Measurements from ENCODE around the gene ATP13A4.

ATP13A4 gene

DNA sequence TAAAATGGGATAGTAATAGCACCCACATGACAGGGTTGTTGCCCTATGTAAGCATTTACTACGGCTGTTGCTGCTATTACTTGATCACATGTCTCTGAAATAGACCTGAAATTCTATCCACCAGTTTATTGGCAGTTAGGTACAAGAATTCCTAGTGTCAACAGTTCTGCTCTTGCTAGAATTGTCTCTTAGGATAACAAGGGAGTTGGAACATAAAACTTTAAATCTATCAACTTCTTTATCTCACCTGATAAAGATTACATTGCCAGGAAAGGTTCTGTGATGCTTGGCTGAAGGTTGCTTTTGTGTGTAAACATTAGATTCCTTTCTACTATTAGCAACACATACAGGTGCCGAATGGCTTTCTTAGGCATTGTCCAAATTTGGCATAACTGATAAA lies 38.7 kb downstream of the ATP13A4 start:
- no peaks in the 10 kb centered on the region for H3K4me1 ChIP-seq (ENCODE audit: low read length)
- H2AFZ ChIP-seq (ENCODE audit: low read depth, low read length) = no peak overlapping the region
- no peaks in the 10 kb centered on the region for H3K79me2 ChIP-seq (ENCODE audit: low read length)
- H3K9me3 ChIP-seq (ENCODE audit: insufficient read depth, low read length) = no peaks in the 10 kb centered on the region
- TF ChIP-seq, protein P1, sequence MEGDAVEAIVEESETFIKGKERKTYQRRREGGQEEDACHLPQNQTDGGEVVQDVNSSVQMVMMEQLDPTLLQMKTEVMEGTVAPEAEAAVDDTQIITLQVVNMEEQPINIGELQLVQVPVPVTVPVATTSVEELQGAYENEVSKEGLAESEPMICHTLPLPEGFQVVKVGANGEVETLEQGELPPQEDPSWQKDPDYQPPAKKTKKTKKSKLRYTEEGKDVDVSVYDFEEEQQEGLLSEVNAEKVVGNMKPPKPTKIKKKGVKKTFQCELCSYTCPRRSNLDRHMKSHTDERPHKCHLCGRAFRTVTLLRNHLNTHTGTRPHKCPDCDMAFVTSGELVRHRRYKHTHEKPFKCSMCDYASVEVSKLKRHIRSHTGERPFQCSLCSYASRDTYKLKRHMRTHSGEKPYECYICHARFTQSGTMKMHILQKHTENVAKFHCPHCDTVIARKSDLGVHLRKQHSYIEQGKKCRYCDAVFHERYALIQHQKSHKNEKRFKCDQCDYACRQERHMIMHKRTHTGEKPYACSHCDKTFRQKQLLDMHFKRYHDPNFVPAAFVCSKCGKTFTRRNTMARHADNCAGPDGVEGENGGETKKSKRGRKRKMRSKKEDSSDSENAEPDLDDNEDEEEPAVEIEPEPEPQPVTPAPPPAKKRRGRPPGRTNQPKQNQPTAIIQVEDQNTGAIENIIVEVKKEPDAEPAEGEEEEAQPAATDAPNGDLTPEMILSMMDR (IDR thresholded peaks at IDR 0.05; ENCODE audit: low read depth, low read length) = no peak
- TF ChIP-seq EZH2phosphoT487 (IDR thresholded peaks at IDR 0.05; ENCODE audit: low read depth) = no peak
- H3K27me3 ChIP-seq (ENCODE audit: low read depth, low read length) = no peaks in the 10 kb centered on the region
- H3K4me3 ChIP-seq (ENCODE audit: low read length) = no peak overlapping the region
- H3K36me3 ChIP-seq (replicated peaks; ENCODE audit: low read depth, low read length) = no peaks in the 10 kb centered on the region
- no peaks in the 10 kb centered on the region for H4K20me1 ChIP-seq (ENCODE audit: insufficient read depth, low read length)
- no peak overlapping the region for H3K4me2 ChIP-seq (ENCODE audit: low read length)
- H3K27ac ChIP-seq (ENCODE audit: low read length) = no peak overlapping the region
- no peak overlapping the region for H3K9ac ChIP-seq (ENCODE audit: low read length)

DNA sequence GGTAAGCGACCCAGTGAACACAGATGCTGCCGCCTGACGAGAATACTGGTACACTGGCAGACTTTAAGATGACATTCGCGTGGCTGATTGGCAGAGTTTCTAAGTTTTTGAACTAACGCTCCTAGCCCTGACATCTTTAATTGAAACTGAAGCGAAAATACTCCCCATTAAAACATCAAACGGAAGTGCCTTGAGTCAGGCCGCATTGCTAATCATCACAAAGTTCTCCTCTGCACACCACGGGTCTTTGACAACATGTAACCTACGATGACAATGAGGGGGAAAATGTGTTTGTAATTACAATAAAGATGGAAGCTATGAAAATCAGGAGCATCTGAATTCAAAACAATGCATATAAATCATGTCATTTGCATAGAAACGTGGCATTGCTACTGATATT lies 44.5 kb downstream of the ATP13A4 start:
- Histone ChIP-seq H3K4me1 (ENCODE audit: low read length) (no peaks in the 10 kb centered on the region), H3K9me3 (ENCODE audit: insufficient read depth, low read length) (no peaks in the 10 kb centered on the region), H2AFZ (ENCODE audit: low read depth, low read length) (no peak overlapping the region), H3K4me3 (ENCODE audit: low read length) (no peak overlapping the region), H3K27ac (ENCODE audit: low read length) (no peak overlapping the region), H3K79me2 (ENCODE audit: low read length) (no peaks in the 10 kb centered on the region), H4K20me1 (ENCODE audit: insufficient read depth, low read length) (no peaks in the 10 kb centered on the region), H3K4me2 (ENCODE audit: low read length) (no peak overlapping the region), H3K27me3 (ENCODE audit: low read depth, low read length) (no peaks in the 10 kb centered on the region), H3K36me3 (replicated peaks; ENCODE audit: low read depth, low read length) (no peaks in the 10 kb centered on the region), H3K9ac (ENCODE audit: low read length) (no peak overlapping the region)
- TF ChIP-seq, protein P1 (IDR thresholded peaks at IDR 0.05; ENCODE audit: low read depth, low read length) = no peak
- no peak for TF ChIP-seq EZH2phosphoT487 (IDR thresholded peaks at IDR 0.05; ENCODE audit: low read depth)

DNA sequence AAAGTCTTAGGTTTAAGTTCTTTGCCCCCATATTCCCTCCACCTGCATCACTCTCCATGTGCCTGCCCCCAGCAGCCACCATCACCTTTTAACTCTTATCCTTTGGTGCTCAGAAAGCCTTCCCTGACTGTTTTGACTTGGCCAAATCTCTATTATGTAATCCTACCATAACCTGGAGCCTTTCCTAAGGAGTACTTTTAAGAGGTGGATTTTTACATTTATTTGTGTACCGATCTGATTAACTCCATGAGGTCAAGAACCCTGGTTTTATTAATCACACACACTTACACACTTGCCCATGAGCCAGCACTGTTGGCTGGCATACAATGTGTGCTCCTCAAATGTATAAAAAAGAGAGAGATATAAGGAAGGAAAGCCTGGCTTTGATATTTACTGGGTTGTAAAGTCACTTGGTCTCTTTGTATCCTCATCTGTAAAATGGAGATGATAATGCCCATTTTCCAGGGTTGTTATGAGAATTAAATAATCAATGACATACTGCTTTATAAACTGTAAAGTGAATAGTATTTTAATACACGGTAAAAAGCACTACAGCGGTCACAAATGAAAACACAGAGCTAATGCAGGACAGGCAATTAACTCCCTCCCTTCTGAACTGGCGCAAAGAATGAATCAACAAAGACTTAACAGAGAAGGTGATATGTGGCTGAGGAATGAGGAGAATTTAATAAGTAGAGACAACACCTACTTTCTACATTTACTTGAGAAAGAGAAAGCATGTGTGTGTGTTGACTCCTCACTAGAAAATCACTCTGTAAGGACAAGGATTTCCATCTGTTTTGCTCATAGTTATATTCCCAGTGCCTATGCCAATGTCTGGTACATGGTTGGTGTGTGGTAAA lies 45.4 kb downstream of the ATP13A4 start:
- Histone ChIP-seq H3K9me3 (ENCODE audit: insufficient read depth, low read length) (no peaks in the 10 kb centered on the region), H3K27ac (ENCODE audit: low read length) (no peak overlapping the region), H3K4me1 (ENCODE audit: low read length) (no peaks in the 10 kb centered on the region), H3K9ac (ENCODE audit: low read length) (no peak overlapping the region), H3K27me3 (ENCODE audit: low read depth, low read length) (no peaks in the 10 kb centered on the region), H3K79me2 (ENCODE audit: low read length) (no peaks in the 10 kb centered on the region), H3K4me3 (ENCODE audit: low read length) (no peak overlapping the region), H2AFZ (ENCODE audit: low read depth, low read length) (no peak overlapping the region), H3K4me2 (ENCODE audit: low read length) (no peak overlapping the region), H3K36me3 (replicated peaks; ENCODE audit: low read depth, low read length) (no peaks in the 10 kb centered on the region), H4K20me1 (ENCODE audit: insufficient read depth, low read length) (no peaks in the 10 kb centered on the region)
- TF ChIP-seq, protein P1 (IDR thresholded peaks at IDR 0.05; ENCODE audit: low read depth, low read length) = no peak
- TF ChIP-seq EZH2phosphoT487 (IDR thresholded peaks at IDR 0.05; ENCODE audit: low read depth) = no peak

DNA sequence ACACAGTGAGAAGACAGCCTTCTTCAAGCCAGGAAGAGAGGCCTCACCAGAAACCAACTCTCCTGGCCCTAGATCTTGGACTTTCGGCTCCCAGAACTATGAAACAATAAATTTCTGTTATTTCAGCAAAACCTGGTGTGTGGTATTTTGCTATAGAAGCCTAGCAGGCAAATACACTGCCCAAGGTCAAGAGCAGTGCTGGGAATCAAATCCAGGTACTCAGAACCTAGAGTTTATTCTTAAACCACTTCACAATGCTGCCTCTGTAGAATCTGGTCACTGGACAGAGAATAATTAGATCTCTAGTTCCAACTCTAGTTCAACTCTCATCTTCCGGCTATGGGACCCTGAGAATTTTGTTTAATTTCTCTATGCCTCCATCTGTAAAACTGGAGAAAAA lies 46.6 kb downstream of the ATP13A4 start:
- H3K4me3 ChIP-seq (ENCODE audit: low read length) = no peak overlapping the region
- no peaks in the 10 kb centered on the region for H3K79me2 ChIP-seq (ENCODE audit: low read length)
- no peaks in the 10 kb centered on the region for H3K4me1 ChIP-seq (ENCODE audit: low read length)
- H3K36me3 ChIP-seq (replicated peaks; ENCODE audit: low read depth, low read length) = no peaks in the 10 kb centered on the region
- no peak overlapping the region for H3K4me2 ChIP-seq (ENCODE audit: low read length)
- H3K9ac ChIP-seq (ENCODE audit: low read length) = no peak overlapping the region
- H3K27ac ChIP-seq (ENCODE audit: low read length) = no peak overlapping the region
- TF ChIP-seq EZH2phosphoT487 (IDR thresholded peaks at IDR 0.05; ENCODE audit: low read depth) = no peak
- TF ChIP-seq, protein P1 (IDR thresholded peaks at IDR 0.05; ENCODE audit: low read depth, low read length) = no peak
- H3K27me3 ChIP-seq (ENCODE audit: low read depth, low read length) = no peaks in the 10 kb centered on the region
- H2AFZ ChIP-seq (ENCODE audit: low read depth, low read length) = no peak overlapping the region
- no peaks in the 10 kb centered on the region for H4K20me1 ChIP-seq (ENCODE audit: insufficient read depth, low read length)
- no peaks in the 10 kb centered on the region for H3K9me3 ChIP-seq (ENCODE audit: insufficient read depth, low read length)

Measured in OCI-LY3 (cell line).